Hepatocyte (in vitro differentiated cells): ENCODE results near the gene SMCR8. TPM values are rescaled to one million over a fixed set of nuclear protein-coding genes. Genes with fewer than 3 reads are reported as not detected.

ENCODE experiments used
- DNase-seq: peaks from one replicate; pipeline ENCODE4 v3.0.0-alpha.2; 2016; ENCODE audit warnings: low spot score
- H2AFZ ChIP-seq: fragments of 200-600 bp; sonication (generic); 2 replicates; pipeline ENCODE4 v1.6.0; 2016; ENCODE audit warnings: antibody characterized with exemption, mild to moderate bottlenecking
- H3K27ac ChIP-seq: fragments of 200-600 bp; sonication (generic); 2 replicates; pipeline ENCODE4 v1.5.1; 2016; ENCODE audit warnings: mild to moderate bottlenecking
- H3K27me3 ChIP-seq: fragments of 200-600 bp; sonication (generic); 2 replicates; pipeline ENCODE4 v1.6.1; 2016
- H3K36me3 ChIP-seq: fragments of 200-600 bp; sonication (generic); replicated peaks from 2 replicates; pipeline ENCODE4 v1.5.1; 2016; ENCODE audit warnings: low read depth; ENCODE audit not compliant: insufficient read depth
- H3K4me1 ChIP-seq: fragments of 200-600 bp; sonication (generic); 2 replicates; pipeline ENCODE4 v1.5.1; 2016; ENCODE audit warnings: mild to moderate bottlenecking, moderate library complexity; ENCODE audit not compliant: insufficient read depth
- H3K4me2 ChIP-seq: fragments of 200-600 bp; sonication (generic); 2 replicates; pipeline ENCODE4 v1.6.0; 2016
- H3K4me3 ChIP-seq: fragments of 200-600 bp; sonication (generic); 2 replicates; pipeline ENCODE4 v1.5.1; 2016; ENCODE audit warnings: mild to moderate bottlenecking
- H3K79me2 ChIP-seq: fragments of 200-600 bp; sonication (generic); 2 replicates; pipeline ENCODE4 v1.6.0; 2017; ENCODE audit warnings: mild to moderate bottlenecking
- H3K9me2 ChIP-seq: fragments of 200-600 bp; sonication (generic); replicated peaks from 2 replicates; pipeline ENCODE4 v1.6.0; 2017; ENCODE audit warnings: mild to moderate bottlenecking; ENCODE audit not compliant: insufficient read depth
- H3K9me3 ChIP-seq: fragments of 200-600 bp; sonication (generic); 2 replicates; pipeline ENCODE4 v1.5.1; 2016; ENCODE audit warnings: low read depth, mild to moderate bottlenecking
- H4K20me1 ChIP-seq: fragments of 200-600 bp; sonication (generic); 2 replicates; pipeline ENCODE4 v1.6.0; 2016; ENCODE audit warnings: mild to moderate bottlenecking; ENCODE audit not compliant: insufficient read depth, poor library complexity, severe bottlenecking
- EZH2 ChIP-seq: fragments of 200-600 bp; sonication (generic); IDR thresholded peaks from 2 replicates; pipeline ENCODE4 v1.6.1; 2016; ENCODE audit warnings: antibody characterized with exemption, mild to moderate bottlenecking, borderline replicate concordance
- EZH2phosphoT487 ChIP-seq: fragments of 200-600 bp; sonication (generic); IDR thresholded peaks from one replicate; pipeline ENCODE4 v1.6.1; 2018; ENCODE audit warnings: antibody characterized with exemption, mild to moderate bottlenecking, low read depth, moderate library complexity; ENCODE audit not compliant: unreplicated experiment, severe bottlenecking
- WGBS: methylation state at CpG from one replicate; pipeline ENCODE4 v1.1.6; 2016; ENCODE audit warnings: low lambda C conversion rate; ENCODE audit errors: missing lambda C conversion rate; 5-methylcytosine and 5-hydroxymethylcytosine counted together
- polyA plus RNA-seq: library from polyadenylated mRNA; unstranded; fragments of >200 nt; fragmentation: Nextera tagmentation; extraction: Ambion mirVana; gene quantifications from 2 replicates; pipeline ENCODE4 v1.2.1, GENCODE V29; 2016
- total RNA-seq: library from RNA; depleted of rRNA; stranded (reverse); fragments of >200 nt; gene quantifications from 2 replicates; pipeline ENCODE4 v1.2.3, GENCODE V29; 2014
- TF ChIP-seq, protein P1 (sequence below): fragments of 200-600 bp; sonication (generic); IDR thresholded peaks from 2 replicates; pipeline ENCODE4 v1.5.1; 2016; ENCODE audit warnings: antibody characterized with exemption, mild to moderate bottlenecking; ENCODE audit not compliant: poor library complexity

SMCR8 gene
- total and polyA plus RNA-seq, 2 experiments from 2014 or later = 3.8 to 17.7 TPM

DNA sequence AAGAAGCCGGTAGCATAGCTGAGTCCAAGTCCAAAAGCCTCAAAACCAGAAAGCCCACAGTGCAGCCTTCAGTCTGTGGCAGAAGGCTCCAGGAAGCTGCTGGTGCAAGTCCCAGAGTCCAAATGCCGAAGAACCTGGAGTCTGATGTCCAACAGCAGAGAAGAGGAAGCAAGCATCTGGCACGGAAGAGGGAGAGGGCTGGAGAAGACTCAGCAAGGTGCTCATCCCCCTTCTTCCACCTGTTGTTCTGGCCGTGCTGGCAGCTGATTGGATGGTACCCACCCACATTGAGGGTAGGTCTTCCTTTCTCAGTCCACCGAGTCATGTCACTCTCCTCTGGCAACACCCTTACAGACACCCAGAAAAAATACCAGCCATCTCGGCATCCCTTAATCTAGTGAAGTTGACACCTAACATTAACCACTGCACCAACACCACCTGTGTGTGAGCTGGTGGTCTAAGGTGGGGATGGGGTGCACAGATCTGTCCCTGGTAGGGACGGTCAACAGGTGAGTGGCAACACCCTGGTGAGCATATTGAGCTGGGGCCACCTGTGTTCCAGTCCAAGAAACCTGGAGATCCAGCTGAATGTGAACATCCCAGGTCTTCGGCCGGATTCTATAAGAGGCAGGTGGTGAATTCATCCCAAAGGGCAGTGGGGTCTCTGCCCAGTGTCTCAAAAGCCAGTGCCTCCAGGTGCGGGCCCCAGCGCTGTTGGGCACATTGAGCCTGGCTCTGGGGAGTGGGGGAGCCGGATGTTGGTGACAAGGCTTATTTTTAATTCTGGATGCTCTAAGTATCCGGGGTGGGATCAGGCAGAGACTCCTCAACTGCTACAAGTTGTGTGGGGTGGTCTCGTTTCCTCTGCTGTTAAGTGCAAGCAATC lies 44.8 kb upstream of the SMCR8 start:
- Histone ChIP-seq H3K4me2 (no peak overlapping the region), H3K9me2 (no peaks in the 10 kb centered on the region), H3K9me3 (no peaks in the 10 kb centered on the region), H3K27me3 (no peaks in the 10 kb centered on the region), H2AFZ (no peak overlapping the region), H4K20me1 (no peaks in the 10 kb centered on the region), H3K79me2 (no peaks in the 10 kb centered on the region), H3K27ac (no peak overlapping the region), H3K36me3 (no peaks in the 10 kb centered on the region), H3K4me3 (no peak overlapping the region), H3K4me1 (no peaks in the 10 kb centered on the region)
- WGBS = 95% methylated on average over 14 of the region's 14 CpGs
- TF ChIP-seq EZH2phosphoT487 = no peak
- TF ChIP-seq, protein P1, sequence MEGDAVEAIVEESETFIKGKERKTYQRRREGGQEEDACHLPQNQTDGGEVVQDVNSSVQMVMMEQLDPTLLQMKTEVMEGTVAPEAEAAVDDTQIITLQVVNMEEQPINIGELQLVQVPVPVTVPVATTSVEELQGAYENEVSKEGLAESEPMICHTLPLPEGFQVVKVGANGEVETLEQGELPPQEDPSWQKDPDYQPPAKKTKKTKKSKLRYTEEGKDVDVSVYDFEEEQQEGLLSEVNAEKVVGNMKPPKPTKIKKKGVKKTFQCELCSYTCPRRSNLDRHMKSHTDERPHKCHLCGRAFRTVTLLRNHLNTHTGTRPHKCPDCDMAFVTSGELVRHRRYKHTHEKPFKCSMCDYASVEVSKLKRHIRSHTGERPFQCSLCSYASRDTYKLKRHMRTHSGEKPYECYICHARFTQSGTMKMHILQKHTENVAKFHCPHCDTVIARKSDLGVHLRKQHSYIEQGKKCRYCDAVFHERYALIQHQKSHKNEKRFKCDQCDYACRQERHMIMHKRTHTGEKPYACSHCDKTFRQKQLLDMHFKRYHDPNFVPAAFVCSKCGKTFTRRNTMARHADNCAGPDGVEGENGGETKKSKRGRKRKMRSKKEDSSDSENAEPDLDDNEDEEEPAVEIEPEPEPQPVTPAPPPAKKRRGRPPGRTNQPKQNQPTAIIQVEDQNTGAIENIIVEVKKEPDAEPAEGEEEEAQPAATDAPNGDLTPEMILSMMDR = no peak
- TF ChIP-seq EZH2 = no peak
- no peak for DNase-seq

DNA sequence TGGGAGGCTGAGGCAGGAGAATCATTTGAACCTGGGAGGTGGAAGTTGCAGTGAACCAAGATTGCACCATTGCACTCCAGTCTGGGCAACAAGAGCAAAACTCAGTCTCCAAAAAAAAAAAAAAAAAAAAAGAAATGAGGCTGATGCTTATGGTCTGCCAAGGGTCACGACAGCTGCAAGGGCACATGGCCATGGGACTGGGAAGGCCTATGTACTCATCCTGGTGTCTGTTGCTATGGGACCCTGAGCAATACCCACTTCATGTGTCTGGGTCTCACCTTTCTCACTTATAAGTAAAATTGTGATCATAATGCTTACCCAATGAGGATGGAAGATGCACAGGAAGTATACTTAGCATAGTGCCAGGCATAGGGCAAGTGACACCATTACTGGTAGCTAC lies 38.0 kb upstream of the SMCR8 start:
- H3K4me2 ChIP-seq = no peak overlapping the region
- DNase-seq = no peak
- H2AFZ ChIP-seq = no peak overlapping the region
- H3K27me3 ChIP-seq = no peaks in the 10 kb centered on the region
- H4K20me1 ChIP-seq = no peaks in the 10 kb centered on the region
- no peak overlapping the region for H3K27ac ChIP-seq
- WGBS = 100% methylated on average over 1 of the region's 1 CpG
- TF ChIP-seq EZH2phosphoT487 = no peak
- TF ChIP-seq, protein P1 = no peak
- TF ChIP-seq EZH2 = no peak
- H3K9me3 ChIP-seq = no peaks in the 10 kb centered on the region
- H3K36me3 ChIP-seq = no peaks in the 10 kb centered on the region
- H3K9me2 ChIP-seq = no peaks in the 10 kb centered on the region
- no peaks in the 10 kb centered on the region for H3K79me2 ChIP-seq
- no peak overlapping the region for H3K4me3 ChIP-seq
- H3K4me1 ChIP-seq = no peaks in the 10 kb centered on the region

DNA sequence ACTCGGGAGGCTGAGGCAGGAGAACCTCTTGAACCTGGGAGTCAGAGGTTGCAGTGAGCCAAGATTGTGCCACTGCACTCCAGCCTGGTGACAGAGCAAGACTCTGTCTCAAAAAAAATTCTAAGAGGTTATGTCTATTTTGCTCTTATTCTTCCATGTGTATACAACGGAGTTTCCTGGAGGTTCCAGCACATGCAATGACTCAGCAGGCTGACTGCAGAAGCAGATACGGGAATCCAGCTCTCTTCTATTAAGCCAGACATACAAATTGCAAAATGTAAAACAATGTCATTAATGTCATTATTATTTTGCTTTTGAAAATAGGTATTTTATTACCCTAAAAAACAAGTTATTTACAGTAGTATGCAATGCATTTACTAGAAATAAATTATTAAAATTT lies 36.2 kb upstream of the SMCR8 start:
- H3K36me3 ChIP-seq = no peaks in the 10 kb centered on the region

More for the DNA sequence above, 36.2 kb upstream of the SMCR8 start:
- DNase-seq = no peak
- TF ChIP-seq, protein P1 = no peak
- TF ChIP-seq EZH2phosphoT487 (no peak), EZH2 (no peak)
- Histone ChIP-seq H3K9me2 (no peaks in the 10 kb centered on the region), H3K9me3 (no peaks in the 10 kb centered on the region), H3K4me1 (no peaks in the 10 kb centered on the region), H3K4me2 (no peak overlapping the region), H2AFZ (no peak overlapping the region), H3K27ac (no peak overlapping the region), H3K79me2 (no peaks in the 10 kb centered on the region), H3K4me3 (no peak overlapping the region), H3K27me3 (no peaks in the 10 kb centered on the region), H4K20me1 (no peaks in the 10 kb centered on the region)
- WGBS = 85% methylated on average over 3 of the region's 3 CpGs
